Astrocyte of the spinal cord (primary cell): Measurements from ENCODE around the gene TSPO.

Source experiments
- DNase-seq: peaks from one replicate; pipeline ENCODE4 v3.0.0; 2011; ENCODE audit warnings: low read depth, low spot score
- H3K4me3 ChIP-seq: 2 replicates; pipeline ENCODE4 v1.5.1; 2011; ENCODE audit warnings: low read depth, mild to moderate bottlenecking, low read length, moderate library complexity
- in situ Hi-C: cut with HindIII; loops from 2 replicates; pipeline ENCODE4 v1.10.0; 2017; ENCODE audit warnings: low sequenced_read_pairs
- TF ChIP-seq, protein P1 (sequence below): IDR thresholded peaks from 2 replicates; pipeline ENCODE4 v1.5.1; 2012; ENCODE audit warnings: low read depth, mild to moderate bottlenecking, low read length, inconsistent platforms

TSPO gene

GRCh38 chr22:43126501-43127165 lies 24.7 kb upstream of the TSPO start:
- in situ Hi-C loops: no loop called here
- H3K4me3 ChIP-seq: no peak overlapping the region
- TF ChIP-seq, protein P1, sequence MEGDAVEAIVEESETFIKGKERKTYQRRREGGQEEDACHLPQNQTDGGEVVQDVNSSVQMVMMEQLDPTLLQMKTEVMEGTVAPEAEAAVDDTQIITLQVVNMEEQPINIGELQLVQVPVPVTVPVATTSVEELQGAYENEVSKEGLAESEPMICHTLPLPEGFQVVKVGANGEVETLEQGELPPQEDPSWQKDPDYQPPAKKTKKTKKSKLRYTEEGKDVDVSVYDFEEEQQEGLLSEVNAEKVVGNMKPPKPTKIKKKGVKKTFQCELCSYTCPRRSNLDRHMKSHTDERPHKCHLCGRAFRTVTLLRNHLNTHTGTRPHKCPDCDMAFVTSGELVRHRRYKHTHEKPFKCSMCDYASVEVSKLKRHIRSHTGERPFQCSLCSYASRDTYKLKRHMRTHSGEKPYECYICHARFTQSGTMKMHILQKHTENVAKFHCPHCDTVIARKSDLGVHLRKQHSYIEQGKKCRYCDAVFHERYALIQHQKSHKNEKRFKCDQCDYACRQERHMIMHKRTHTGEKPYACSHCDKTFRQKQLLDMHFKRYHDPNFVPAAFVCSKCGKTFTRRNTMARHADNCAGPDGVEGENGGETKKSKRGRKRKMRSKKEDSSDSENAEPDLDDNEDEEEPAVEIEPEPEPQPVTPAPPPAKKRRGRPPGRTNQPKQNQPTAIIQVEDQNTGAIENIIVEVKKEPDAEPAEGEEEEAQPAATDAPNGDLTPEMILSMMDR: no peak
- DNase-seq: peak; percentile 64

GRCh38 chr22:43127166-43127908 lies 24.0 kb upstream of the TSPO start:
- no peak for DNase-seq
- TF ChIP-seq, protein P1: no peak
- in situ Hi-C loops: no loop called here
- no peak overlapping the region for H3K4me3 ChIP-seq

- in situ Hi-C loops: no loop called here
- no peak overlapping the region for H3K4me3 ChIP-seq
Observed at GRCh38 chr22:43128116-43128515, 23.2 kb upstream of the TSPO start.

DNA sequence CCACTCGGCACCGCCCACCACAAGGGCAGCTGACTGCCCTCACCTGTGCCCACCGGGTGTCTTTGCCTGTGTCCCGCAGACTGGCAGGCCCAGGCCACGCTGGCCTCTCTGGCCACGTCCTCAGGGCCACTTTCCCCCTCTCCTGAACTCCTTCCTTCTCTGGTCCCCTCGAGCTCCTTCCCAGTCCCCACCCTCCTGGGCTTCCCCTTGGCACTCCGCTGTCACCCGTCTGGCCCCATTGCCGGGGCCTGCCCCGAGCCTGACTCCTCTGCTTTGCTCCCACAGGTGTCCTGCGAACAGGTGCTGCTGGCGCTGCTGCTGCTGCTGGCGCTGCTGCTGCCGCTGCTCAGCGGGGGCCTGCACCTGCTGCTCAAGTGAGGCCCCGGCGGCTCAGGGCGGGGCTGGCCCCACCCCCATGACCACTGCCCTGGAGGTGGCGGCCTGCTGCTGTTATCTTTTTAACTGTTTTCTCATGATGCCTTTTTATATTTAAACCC lies 22.4 kb upstream of the TSPO start:
- TF ChIP-seq, protein P1: no peak
- in situ Hi-C loops: no loop called here
- no peak overlapping the region for H3K4me3 ChIP-seq
- no peak for DNase-seq

More at GRCh38 chr22:43128116-43128515, 23.2 kb upstream of the TSPO start:
- no peak for DNase-seq
- TF ChIP-seq, protein P1: no peak

DNA sequence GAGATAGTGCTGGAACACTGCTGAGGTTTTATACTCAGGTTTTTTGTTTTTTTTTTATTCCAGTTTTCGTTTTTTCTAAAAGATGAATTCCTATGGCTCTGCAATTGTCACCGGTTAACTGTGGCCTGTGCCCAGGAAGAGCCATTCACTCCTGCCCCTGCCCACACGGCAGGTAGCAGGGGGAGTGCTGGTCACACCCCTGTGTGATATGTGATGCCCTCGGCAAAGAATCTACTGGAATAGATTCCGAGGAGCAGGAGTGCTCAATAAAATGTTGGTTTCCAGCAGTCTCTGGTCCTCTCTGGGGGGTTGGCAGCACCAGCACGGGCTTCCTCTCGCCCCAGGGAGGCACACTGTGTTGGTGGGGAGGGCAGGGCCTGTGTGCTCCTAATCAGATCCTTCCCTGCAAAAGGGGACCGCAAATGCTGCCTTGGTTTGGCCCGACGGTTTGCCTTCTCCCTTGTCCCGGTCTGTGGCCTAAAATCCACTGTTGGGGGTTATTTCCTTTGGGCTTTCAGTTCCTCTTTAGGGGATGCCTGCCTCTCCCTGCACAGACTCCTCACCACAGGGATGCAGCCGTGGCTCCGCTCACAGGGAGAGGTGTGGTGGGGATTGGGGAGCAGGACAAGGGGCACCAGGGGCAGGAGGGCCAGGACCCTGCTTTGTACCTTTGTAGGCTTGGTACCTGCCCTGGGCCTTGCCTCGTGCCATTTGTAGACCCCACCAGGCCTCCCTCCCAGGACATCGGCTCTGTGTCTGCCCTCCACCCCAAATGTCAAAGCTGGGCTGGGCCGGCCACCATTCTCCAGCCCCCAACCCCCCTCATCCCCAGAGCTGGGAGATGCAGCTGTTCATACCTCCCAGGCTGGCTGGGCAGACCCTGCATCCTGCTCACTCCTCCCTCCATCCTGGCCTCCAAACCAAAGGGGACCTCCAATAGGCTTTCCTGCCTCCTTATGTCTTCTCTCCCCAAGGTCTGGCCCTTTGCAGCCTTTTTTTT lies 21.6 kb upstream of the TSPO start:
- no peak for DNase-seq
- no peak overlapping the region for H3K4me3 ChIP-seq
- in situ Hi-C loops: no loop called here

More for the DNA sequence above, 21.6 kb upstream of the TSPO start:
- TF ChIP-seq, protein P1: no peak
